OCI-LY1 (cell line): Measurements from ENCODE around the gene PWWP3B.

Experiments used
- CTCF ChIP-seq: fragments of 200-600 bp; sonication (generic), shearing (Covaris generic); IDR thresholded peaks from 2 replicates; pipeline ENCODE4 v1.5.1; 2017; ENCODE audit warnings: mild to moderate bottlenecking, antibody characterized with exemption, low read length, moderate library complexity, mixed read lengths
- EZH2 ChIP-seq: fragments of 200-600 bp; sonication (generic), shearing (Covaris generic); IDR thresholded peaks from 2 replicates; pipeline ENCODE4 v1.8.0; 2017; ENCODE audit warnings: borderline replicate concordance, mixed run types, mild to moderate bottlenecking, antibody characterized with exemption, low read length, moderate library complexity, mixed read lengths

GRCh38 chrX:106178826-106179225, 10.7 kb downstream of the PWWP3B start:
- TF ChIP-seq CTCF (no peak), EZH2 (no peak)
